Keratinocyte (primary cell): Measurements from ENCODE around the gene POMP. TPM values are rescaled to one million over a fixed set of nuclear protein-coding genes. Genes with fewer than 3 reads are reported as not detected.
"Not testable (repeated sequence)": the region's sequence is repeated elsewhere in the genome, so short reads cannot be mapped to it uniquely, and the experiment has no call there.

ENCODE experiments used
- DNase-seq: peaks from one replicate; pipeline ENCODE4 v3.0.0-alpha.2; 2011; ENCODE audit warnings: low read depth, missing footprints, low spot score
- FAIRE-seq: peaks from 2 replicates; lab custom pipeline; 2011; peaks lifted over from hg19 to GRCh38; lab: Jason Lieb, UNC
- H2AFZ ChIP-seq: 2 replicates; pipeline ENCODE4 v1.6.0; 2012; ENCODE audit warnings: low read length, control low read depth, inconsistent platforms; ENCODE audit not compliant: control insufficient read depth
- H3K27ac ChIP-seq: 2 replicates; pipeline ENCODE4 v1.5.1; 2011; ENCODE audit warnings: low read length; ENCODE audit not compliant: control insufficient read depth, insufficient read depth
- H3K27me3 ChIP-seq: 3 replicates; pipeline ENCODE4 v1.6.0; 2011; ENCODE audit warnings: low read length; ENCODE audit not compliant: control insufficient read depth, insufficient read depth; ENCODE audit errors: extremely low read depth
- H3K36me3 ChIP-seq, 2 experiments: 2 replicates in 1 of 2; 3 replicates in 1 of 2; pipeline ENCODE4 v1.5.1; 2011; ENCODE audit warnings: low read length in 2 of 2, mild to moderate bottlenecking in 1 of 2; ENCODE audit not compliant: control insufficient read depth in 2 of 2, insufficient read depth in 2 of 2; ENCODE audit errors: extremely low read depth in 1 of 2
- H3K4me1 ChIP-seq: 3 replicates; pipeline ENCODE4 v1.5.1; 2011; ENCODE audit warnings: low read length; ENCODE audit not compliant: control insufficient read depth, insufficient read depth; ENCODE audit errors: extremely low read depth
- H3K4me2 ChIP-seq: 3 replicates; pipeline ENCODE4 v1.6.0; 2011; ENCODE audit warnings: low read depth, low read length; ENCODE audit not compliant: control insufficient read depth, insufficient read depth; ENCODE audit errors: extremely low read depth
- H3K4me3 ChIP-seq, 3 experiments: fragments of 200-600 bp in 1 of 3; sonication (generic) in 1 of 3; 2 replicates in 2 of 3; 3 replicates in 1 of 3; pipeline ENCODE4 v1.5.1; 2011 to 2016; ENCODE audit warnings: low read length in 3 of 3, mild to moderate bottlenecking in 3 of 3, control low read depth in 2 of 3, inconsistent platforms in 1 of 3, low read depth in 1 of 3, mixed read lengths in 1 of 3, mixed run types in 1 of 3, moderate library complexity in 1 of 3; ENCODE audit not compliant: control insufficient read depth in 2 of 3, insufficient read depth in 2 of 3; ENCODE audit errors: extremely low read depth in 1 of 3
- H3K79me2 ChIP-seq: 2 replicates; pipeline ENCODE4 v1.6.0; 2012; ENCODE audit warnings: low read length; ENCODE audit not compliant: control insufficient read depth, insufficient read depth
- H3K9ac ChIP-seq: 3 replicates; pipeline ENCODE4 v1.6.0; 2011; ENCODE audit warnings: low read length; ENCODE audit not compliant: control insufficient read depth, insufficient read depth; ENCODE audit errors: extremely low read depth
- H3K9me1 ChIP-seq: 3 replicates; pipeline ENCODE4 v1.6.0; 2011; ENCODE audit warnings: low read length; ENCODE audit not compliant: control insufficient read depth, insufficient read depth; ENCODE audit errors: extremely low read depth
- H3K9me3 ChIP-seq: 2 replicates; pipeline ENCODE4 v1.5.1; 2012; ENCODE audit warnings: low read depth, low read length; ENCODE audit not compliant: control insufficient read depth
- H4K20me1 ChIP-seq: 3 replicates; pipeline ENCODE4 v1.6.0; 2011; ENCODE audit warnings: low read length; ENCODE audit not compliant: control insufficient read depth, insufficient read depth; ENCODE audit errors: extremely low read depth
- EZH2 ChIP-seq: IDR thresholded peaks from one replicate; pipeline ENCODE4 v1.6.1; 2012; ENCODE audit warnings: inconsistent platforms, mild to moderate bottlenecking, low read length, moderate library complexity
- dilution Hi-C: fragments of 300-500 bp; cut with MboI; formaldehyde crosslinking; loops from one replicate; pipeline ENCODE4 v1.7.0; 2020; ENCODE audit warnings: low sequenced_read_pairs; ENCODE audit not compliant: extremely low pct_ligation_motif_present
- polyA plus RNA-seq, 5 experiments: library from polyadenylated mRNA; depleted of rRNA in 3 of 5; stranded (reverse) in 3 of 5; stranded (forward) in 1 of 5; unstranded in 1 of 5; fragments of >200 nt; gene quantifications; 1 replicate in 1 of 5; 2 replicates in 3 of 5; 3 replicates in 1 of 5; pipeline versions ENCODE4 v1.2.1 to v1.2.3, GENCODE V29; 2011 to 2012; ENCODE audit warnings: missing spikeins in 2 of 5, low read depth in 1 of 5, low replicate concordance in 1 of 5
- TF ChIP-seq, protein P1 (sequence below), 3 experiments: IDR thresholded peaks in 1 of 3; conservative IDR thresholded peaks in 1 of 3; optimal IDR thresholded peaks in 1 of 3; 2 replicates in 2 of 3; 3 replicates in 1 of 3; pipeline versions ENCODE3 to v1.5.1; 2011; ENCODE audit warnings: low read length in 3 of 3, mild to moderate bottlenecking in 3 of 3, moderate library complexity in 2 of 3, control low read depth in 1 of 3, inconsistent platforms in 1 of 3; ENCODE audit not compliant: insufficient read depth in 2 of 3; ENCODE audit errors: extremely low read depth in 1 of 3

Gene POMP
- polyA plus RNA-seq, 1 donor (not counting 4 experiments of a cell fraction or from before 2014, with no cell fraction given): 136 TPM

DNA sequence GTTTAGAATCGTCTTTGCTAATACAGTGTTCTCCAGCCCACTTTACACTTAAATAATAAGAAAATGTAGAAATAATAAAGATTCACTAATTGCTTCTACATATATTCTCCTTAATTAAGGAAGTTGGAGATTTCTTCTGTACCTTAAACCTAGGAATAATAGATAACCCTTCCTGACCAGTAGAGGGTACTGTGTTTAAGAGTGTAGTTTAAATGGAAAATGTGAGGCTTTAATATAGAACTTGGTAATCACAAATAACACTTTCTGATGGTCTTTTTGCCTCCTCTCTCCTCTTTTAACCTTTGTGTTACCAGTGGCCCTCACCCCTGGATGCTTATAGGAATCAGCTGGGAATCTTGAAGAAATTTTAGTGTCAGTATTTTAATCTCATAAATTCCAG, 20.7 kb downstream of the POMP start:
- no peak for TF ChIP-seq EZH2
- TF ChIP-seq, protein P1, sequence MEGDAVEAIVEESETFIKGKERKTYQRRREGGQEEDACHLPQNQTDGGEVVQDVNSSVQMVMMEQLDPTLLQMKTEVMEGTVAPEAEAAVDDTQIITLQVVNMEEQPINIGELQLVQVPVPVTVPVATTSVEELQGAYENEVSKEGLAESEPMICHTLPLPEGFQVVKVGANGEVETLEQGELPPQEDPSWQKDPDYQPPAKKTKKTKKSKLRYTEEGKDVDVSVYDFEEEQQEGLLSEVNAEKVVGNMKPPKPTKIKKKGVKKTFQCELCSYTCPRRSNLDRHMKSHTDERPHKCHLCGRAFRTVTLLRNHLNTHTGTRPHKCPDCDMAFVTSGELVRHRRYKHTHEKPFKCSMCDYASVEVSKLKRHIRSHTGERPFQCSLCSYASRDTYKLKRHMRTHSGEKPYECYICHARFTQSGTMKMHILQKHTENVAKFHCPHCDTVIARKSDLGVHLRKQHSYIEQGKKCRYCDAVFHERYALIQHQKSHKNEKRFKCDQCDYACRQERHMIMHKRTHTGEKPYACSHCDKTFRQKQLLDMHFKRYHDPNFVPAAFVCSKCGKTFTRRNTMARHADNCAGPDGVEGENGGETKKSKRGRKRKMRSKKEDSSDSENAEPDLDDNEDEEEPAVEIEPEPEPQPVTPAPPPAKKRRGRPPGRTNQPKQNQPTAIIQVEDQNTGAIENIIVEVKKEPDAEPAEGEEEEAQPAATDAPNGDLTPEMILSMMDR (optimal IDR thresholded peaks at IDR 0.05 in 1 of 3, IDR thresholded peaks at IDR 0.05 in 1 of 3, conservative IDR thresholded peaks at IDR 0.05 in 1 of 3; ENCODE audit: extremely low read depth in 1 of 3, insufficient read depth in 2 of 3, low read length in 3 of 3): peak in 1 of 3 experiments; percentile 11
- H3K4me1 ChIP-seq: no peaks in the 10 kb centered on the region
- H3K79me2 ChIP-seq: no peaks in the 10 kb centered on the region
- no peak overlapping the region for H3K27ac ChIP-seq
- H3K9me1 ChIP-seq: no peaks in the 10 kb centered on the region
- dilution Hi-C loops: loop anchor here (25.0 kb wide), 1 partner anchor 108 kb away; no protein-coding TSS in a partner anchor
- no peak overlapping the region for H2AFZ ChIP-seq
- FAIRE-seq: no peak
- H3K4me2 ChIP-seq: no peak overlapping the region
- peaks cover 10 to 11% of the 10 kb centered on the region in 2 experiments for H3K36me3 ChIP-seq
- H3K9ac ChIP-seq: no peak overlapping the region
- no peak for DNase-seq
- no peak overlapping the region for H3K4me3 ChIP-seq
- no peaks in the 10 kb centered on the region for H4K20me1 ChIP-seq
- H3K9me3 ChIP-seq: no peaks in the 10 kb centered on the region
- no peaks in the 10 kb centered on the region for H3K27me3 ChIP-seq

DNA sequence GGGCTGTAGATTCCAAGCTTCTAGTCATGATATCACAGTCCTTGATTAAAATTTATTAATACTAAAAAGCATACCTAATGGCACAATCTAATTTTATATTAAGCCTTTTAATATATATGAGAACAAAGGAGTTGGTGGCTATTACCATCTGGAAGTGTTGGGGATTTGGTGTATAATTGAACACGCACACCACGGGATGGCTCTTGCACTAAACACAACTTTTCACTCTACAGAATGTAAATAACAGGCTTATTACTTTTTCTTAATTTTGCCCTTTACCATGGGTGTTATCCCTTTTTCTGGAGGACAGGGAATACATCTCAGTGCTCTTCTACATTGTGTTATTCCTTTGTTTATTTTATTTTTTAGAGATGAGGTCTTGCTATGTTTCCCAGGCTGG, 21.6 kb downstream of the POMP start:
- no peaks in the 10 kb centered on the region for H3K79me2 ChIP-seq
- no peak for TF ChIP-seq EZH2
- TF ChIP-seq, protein P1 (optimal IDR thresholded peaks at IDR 0.05 in 1 of 3, IDR thresholded peaks at IDR 0.05 in 1 of 3, conservative IDR thresholded peaks at IDR 0.05 in 1 of 3; ENCODE audit: extremely low read depth in 1 of 3, insufficient read depth in 2 of 3, low read length in 3 of 3): no peak
- FAIRE-seq (no peak), DNase-seq (no peak)
- H3K27ac ChIP-seq: no peak overlapping the region
- peaks cover 6 to 9% of the 10 kb centered on the region in 2 experiments for H3K36me3 ChIP-seq
- H3K9ac ChIP-seq: no peak overlapping the region
- no peaks in the 10 kb centered on the region for H3K9me1 ChIP-seq
- H4K20me1 ChIP-seq: no peaks in the 10 kb centered on the region
- H3K4me1 ChIP-seq: no peaks in the 10 kb centered on the region
- no peaks in the 10 kb centered on the region for H3K27me3 ChIP-seq
- H3K4me3 ChIP-seq: no peak overlapping the region
- dilution Hi-C loops: loop anchor here (25.0 kb wide), 1 partner anchor 107 kb away; no protein-coding TSS in a partner anchor
- no peaks in the 10 kb centered on the region for H3K9me3 ChIP-seq
- H2AFZ ChIP-seq: no peak overlapping the region
- no peak overlapping the region for H3K4me2 ChIP-seq

DNA sequence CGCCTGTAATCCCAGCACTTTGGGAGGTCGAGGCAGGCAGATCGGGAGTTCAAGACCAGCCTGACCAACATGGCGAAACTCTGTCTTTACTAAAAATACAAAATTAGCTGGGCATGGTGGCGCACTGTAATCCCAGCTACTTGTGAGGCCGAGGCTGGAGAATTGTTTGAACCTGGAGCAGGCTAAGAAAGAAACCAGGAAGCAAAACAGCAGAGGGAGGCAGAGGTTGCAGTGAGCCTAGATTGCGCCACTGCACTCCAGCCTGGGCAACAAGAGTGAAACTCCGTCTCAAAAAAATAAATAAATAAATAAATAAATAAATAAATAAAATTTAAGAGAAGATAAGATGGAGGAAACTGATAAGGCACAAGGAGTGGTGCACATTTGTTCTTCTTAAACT, 24.2 kb downstream of the POMP start:
- H3K36me3 ChIP-seq, H3K4me1 ChIP-seq, H3K4me3 ChIP-seq, H3K27me3 ChIP-seq, H3K9me1 ChIP-seq, H4K20me1 ChIP-seq, H3K9ac ChIP-seq, H3K9me3 ChIP-seq, DNase-seq, FAIRE-seq, H3K4me2 ChIP-seq, H2AFZ ChIP-seq, H3K79me2 ChIP-seq, H3K27ac ChIP-seq: not testable (repeated sequence)
- dilution Hi-C loops: loop anchor here (25.0 kb wide), 1 partner anchor 104 kb away; no protein-coding TSS in a partner anchor
